D341Med (cell line): Measurements from ENCODE around the gene PPL.
A peak's percentile ranks its signal among the peaks of the same experiment; 100 is the strongest.
"Not testable (repeated sequence)": the region's sequence is repeated elsewhere in the genome, so short reads cannot be mapped to it uniquely, and the experiment has no call there.

Source experiments
- DNase-seq: peaks from one replicate; pipeline ENCODE4 v3.0.0; 2012; ENCODE audit warnings: low spot score

The PPL gene

DNA sequence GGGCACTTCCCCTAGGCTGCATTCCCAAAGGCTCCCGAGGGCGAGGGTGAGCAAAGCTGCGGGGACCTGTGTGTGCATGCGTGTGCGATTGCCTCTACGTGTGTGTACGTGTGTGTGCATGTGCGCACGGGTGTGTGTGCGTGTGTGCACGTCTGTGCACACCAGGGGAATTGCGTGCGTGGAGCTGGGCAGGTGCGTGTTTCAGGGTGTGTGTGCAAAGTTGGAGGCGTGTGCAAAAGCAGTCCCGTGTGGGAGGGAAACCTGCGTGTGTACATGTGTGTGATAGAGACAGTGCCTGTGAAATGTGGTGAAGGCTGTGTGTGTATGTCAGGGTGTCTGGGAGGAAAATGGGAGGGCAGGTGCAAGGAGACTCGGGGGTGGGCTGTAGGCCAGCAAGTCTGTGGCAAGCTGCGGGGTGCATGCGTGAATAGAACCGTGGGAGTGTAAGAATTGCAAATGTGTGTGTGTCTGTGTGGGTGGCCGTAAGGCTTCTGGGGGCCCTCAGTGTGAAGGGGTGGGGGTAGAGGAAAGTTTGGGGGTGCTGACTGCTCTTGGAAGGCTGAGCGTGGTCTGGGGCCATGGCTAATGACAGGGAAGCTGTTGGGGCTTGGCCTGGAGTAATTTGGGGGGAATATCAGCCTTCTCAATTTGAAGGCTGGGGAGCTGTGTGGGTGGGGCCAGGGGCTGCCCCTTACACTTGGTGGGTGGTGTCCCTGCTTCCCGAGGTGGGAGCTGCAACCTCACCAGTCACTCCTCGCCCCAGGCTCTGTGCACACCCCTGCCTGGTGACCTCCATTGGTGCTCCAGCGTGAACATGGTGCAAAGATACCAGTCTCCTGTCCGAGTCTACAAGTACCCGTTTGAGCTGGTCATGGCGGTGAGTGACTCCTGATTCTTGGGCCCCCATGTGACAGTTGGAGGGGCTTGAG, 21.8 kb upstream of the PPL start:
- DNase-seq, result no peak

DNA sequence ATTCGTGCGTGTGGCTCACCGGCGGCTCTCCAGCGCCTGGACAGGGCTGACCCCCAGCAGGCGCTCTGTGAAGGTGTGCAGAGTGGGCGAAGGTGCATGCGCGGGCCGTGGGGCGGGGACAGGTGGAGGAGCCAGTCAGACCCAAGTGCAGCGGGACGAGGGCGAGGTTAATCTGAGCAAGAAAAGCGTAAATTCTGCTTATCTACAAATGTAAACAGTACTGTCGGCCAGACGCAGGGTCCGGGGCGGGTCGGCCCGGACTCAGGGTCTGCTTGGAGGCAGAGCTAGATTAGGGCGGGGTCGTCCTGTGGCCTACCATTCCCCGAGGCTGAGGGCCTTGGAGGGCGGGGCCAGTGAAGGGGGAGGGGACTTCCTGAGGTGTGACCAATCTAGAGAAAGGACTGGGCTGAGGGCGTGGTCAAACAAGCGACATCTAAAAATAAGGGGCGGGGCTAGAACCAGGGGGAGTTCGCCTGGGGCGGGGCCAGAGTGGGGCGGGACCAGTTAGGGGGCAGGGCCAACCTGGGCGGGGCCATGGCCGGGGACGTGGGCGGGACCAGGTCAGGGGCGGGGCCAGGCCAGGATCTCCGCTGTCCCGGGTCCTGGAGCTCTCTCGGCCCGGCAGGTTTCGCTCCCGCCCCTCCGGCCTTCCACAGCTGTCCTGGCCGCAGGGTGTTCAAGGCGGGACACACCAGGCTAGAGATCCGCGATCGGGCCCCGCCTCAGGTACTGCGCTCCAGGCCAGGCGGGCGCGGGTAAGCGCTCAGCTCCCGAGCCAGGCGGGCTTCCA, 21.0 kb upstream of the PPL start, which contains the start of gene SEC14L5:
SEC14L5 (plus strand) TSS at position 611 of the 790 bp plus-strand sequence. CDS start 994 bp downstream, outside the sequence.
- DNase-seq, result peak; percentile 99

DNA sequence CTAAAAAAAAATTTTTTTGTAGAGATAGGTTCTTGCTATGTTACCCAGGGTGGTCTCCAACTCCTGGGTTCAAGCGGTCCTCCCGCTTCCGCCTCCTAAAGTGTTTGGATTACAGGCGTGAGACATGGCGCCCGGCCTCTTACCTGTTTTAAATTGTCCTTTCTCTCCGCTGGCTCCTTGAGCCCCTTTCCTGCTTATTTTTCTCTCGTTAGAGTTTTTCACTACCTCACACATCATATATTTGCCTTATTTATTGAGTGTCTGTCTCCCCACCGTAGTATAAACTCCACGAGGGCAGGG, 20.4 kb upstream of the PPL start:
- DNase-seq, result no peak

DNA sequence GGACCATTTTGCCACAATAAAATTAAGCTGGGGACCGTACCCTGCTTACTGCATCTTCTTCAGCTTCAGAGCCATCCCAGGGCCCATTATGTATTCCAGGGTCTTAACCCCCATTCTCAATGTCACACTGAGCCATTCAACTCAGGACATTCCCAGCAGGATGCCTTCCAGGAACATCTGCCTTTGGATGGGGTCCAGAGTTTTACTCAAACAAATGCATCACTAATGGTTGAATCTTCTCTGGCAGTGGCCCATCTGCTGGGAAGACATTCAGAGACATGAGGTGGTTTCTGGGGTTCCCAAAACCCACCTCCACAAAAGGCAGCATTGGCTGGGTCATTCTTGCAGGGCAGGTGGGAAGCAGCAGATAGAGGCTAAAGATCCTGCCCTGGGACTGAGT, 17.8 kb upstream of the PPL start:
- DNase-seq, result no peak

DNA sequence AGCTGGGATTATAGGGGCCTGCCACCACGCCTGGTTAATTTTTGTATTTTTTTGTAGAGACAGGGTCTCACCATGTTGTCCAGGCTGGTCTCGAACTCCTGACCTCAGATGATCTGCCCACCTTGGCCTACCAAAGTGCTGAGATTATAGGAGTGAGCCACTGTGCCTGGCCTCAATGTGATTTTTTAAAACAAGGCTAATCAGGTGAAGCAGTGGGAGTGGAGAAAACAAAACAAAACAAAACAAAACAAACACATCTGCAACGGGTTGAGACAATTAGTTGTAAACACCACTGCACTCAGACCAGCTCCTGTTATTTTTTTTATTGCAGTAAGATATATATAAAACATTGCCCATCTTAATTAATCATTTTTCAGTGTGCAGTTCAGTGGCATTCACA, 14.6 kb upstream of the PPL start:
- not testable (repeated sequence) for DNase-seq

DNA sequence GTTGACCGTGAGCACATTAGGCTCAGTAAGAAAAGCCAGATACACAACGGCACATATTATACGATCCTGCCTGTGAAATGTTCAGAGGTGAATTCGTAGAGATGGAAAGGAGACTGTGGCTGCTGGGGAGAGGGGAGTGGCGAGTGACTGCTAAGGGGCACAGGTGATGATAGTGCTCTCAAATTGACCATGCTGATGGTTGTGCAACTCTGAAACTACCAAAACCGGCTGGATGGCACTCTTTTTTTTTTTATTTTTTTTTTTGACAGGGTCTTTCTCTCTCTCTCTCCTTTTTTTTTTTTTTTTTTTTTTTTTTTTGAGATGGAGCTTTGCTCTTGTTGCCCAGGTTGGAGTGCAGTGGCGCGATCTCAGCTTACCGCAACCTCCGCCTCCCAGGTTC, 13.0 kb upstream of the PPL start:
- no peak for DNase-seq

DNA sequence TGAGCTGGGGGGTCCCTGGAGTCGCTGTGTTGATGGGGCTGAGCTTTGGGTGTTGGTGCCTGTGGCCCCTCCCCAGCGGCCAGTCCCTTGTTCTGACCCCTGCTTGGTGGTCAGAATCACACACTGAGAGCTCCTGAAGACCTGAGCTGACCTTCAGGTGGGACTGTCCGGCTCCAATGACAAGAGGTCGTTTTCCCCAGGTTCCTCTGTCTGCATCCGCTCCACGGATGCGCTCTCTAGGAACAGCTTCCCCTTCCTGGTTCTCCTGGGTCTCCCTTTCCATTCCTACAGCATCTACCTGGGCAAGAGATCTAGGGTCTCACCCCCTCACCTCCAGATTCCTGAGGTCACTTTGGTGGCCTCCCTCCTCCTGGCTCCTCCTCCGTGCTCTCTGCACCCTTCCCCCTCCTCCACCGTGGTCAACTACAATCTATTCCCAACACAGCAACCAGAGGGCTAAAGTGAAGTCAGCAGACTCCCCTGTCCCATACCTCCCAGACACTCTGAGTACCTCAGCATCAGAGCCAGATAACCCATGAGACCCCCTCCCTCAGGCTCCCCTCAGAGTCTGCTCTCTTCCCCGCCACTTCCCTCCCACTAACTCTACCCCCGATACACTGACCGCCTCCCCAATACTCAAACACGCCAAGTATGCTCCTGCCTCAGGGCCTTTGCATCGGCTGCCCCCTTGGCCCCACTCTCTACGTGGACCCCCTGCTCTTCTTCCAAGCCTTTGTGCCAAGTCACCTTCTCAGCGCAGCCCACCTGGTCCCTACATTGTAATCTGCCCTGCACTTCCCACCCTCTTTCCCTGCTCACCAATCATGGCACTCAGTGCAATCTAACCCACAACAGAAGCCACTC, 12.2 kb upstream of the PPL start:
- no peak for DNase-seq

DNA sequence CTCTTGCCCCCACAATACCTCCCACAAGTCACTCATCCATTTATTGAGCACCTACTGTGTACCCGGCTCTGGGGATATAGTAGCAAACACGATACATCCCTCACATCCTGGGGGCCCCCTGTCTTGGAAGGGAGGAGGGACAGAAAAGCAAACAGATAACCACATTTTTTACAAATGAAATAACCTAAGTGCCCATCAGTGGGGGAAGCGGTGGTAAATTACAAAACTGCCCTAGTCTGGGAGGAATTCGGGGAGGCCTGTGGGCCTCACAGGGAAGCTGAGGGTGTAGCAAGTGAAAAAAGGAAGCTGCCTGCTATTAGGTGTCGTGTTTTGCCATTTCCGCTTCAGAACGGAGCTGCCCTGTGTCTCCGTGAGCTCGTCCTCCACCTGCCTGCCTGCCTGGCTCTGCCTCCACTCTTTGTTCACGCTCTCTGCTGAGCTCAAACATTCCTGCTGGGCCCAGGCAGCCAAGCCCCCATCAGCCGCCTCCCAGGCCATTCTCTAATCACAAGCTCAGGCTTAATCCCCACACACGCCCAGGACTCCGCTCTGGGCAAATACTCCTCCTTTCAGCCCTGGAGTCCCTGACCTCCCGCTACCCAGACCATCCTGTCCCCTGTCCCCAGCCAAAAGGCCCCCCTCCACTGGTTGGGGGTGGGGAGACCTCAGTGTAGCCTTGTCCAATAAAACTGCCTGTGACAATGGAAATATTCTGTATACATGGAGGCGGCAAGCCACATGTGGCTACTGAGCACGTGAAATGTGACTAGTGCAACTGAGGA, 11.0 kb upstream of the PPL start:
- peak; percentile 66 for DNase-seq

DNA sequence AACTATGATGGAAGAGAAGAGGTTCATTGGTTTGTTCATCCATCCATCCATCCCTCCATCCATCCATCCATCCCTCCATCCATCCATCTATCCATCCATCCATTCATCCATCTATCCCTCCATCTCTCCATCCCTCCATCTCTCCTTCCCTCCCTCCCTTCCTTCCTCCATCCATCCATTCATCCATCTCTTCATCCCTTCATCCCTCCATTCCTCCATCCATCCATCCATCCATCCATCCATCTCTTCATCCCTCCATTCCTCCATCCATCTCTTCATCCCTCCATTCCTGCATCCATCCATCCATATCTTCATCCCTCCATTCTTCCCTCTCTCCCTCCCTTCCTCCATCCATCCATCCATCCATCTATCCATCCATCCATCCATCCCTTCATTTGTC, 10.0 kb upstream of the PPL start:
- no peak for DNase-seq

DNA sequence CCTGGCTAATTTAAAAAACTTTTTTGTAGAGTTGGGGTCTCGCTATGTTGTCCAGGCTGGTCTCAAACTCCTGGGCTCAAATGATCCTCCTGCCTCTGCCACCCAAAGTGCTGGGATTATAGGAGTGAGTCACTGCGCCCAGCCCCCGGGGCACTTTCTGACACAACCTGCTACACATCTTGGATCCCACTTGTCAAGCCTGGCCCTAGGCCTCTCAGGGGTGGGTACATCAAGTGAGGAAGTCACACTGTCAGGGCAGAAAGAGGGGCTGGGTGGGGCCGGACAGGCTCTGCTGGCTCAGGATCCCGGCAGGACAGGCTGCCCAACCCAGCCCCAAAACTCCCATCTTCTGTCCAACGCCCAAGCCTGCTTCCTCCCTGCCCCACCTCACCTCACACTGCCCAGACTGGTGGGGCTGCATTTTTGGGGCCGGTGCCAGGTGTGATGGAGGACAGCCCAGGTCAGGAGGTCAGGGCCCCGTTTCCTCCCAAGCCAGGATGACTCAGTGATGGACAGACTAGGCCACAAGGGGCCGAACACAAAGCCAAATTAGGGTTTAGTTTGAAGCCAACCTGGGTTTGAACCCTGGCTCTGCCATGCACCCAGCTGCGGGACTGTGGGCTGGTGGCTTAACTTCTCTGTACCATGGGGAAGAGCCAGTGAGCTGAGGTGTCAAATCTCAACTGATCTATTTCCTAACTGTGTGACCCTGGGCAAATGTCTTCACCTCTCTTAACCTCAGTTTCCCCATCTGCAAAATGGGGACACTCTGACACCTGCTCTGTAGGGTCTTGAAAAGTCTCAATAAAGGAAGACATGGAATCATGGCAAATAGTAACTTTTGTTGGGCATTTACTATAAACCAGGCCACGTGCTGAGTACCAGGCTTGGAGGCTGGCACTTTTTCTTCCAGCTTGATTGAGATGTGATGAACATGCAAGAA, 8.9 kb upstream of the PPL start:
- DNase-seq, result no peak

DNA sequence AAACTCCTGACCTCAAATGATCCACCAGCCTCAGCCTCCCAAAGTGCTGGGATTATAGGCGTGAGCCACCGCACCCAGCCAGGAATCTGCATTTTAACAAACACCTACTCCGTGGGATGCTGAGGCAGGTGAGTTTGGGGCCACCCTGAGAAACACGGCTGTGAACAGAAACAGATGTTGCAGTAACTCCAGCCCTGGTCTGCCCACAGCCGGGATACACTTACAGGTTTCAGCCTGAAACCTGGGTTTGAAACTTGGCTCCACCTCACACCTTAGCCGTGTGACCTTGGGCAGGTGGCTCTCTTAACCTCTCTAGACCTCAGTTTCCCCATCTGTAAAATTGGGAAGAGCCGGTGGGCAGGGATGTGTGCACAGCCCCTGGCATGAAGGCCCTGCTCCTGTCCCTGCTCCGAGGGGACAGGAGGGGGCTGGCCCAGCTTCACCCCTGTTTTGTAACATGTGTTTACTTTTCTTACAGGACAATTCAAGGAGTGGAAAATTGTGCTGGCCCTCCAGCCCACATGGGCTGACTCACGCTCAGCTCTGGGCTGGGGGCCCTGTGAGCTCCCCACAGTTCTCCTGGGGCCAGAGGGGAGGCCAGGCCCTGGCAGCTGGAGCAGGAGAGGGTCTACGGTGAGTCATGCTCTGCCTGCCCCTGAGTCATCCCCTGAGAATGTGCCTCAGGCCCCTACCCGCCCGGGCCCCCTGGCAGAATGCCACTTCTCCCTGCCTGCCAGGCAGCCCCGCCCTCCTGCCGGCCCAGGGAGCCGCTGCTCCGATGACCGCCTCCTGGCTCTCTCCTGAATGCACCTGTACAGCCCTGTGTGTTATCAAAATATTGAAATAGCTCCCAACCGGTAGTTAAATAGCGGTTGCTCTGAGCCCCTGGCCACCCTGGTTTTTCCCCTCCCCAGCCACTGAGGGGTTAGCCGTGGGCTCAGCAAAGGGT, 7.7 kb upstream of the PPL start:
- DNase-seq, result no peak

DNA sequence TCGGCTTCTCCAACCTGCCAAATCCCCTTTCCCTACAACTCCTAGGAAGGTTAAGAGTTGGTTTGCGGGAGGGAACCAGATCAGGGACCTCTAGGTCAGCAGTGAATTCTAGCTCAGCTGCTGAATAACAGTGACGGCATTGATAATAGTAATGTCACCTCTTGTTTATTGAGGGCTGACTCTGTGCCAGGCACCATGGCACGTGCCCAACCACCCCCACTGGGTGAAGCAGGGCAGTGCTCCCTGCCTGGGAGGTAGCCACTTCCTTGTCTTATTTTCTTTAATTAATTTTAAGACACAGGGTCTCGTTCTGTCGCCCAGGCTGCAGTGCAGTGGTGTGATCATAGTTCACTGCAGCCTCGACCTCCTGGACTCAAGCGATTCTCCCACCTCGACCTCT, 5.5 kb upstream of the PPL start:
- DNase-seq, result no peak

DNA sequence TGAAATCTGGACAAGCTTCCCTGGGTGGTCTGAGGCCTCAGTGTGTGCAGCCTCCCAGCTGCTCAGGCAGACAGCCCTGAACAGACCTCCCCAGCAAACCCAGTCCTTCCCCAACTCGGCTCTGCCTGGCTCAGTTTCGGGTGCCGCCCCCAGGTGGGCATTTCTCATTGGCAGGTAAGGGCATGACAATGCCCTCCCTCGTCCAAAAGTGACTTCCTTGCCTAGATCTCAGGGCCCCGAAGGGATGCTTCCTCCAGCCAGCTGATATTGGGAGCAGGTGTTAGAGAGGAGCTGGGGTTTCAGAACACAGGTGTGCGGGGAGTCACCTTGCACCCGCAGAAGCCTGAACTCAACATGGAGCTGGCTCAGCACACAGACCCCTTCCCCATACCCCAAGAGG, 3.8 kb upstream of the PPL start:
- DNase-seq, result no peak

DNA sequence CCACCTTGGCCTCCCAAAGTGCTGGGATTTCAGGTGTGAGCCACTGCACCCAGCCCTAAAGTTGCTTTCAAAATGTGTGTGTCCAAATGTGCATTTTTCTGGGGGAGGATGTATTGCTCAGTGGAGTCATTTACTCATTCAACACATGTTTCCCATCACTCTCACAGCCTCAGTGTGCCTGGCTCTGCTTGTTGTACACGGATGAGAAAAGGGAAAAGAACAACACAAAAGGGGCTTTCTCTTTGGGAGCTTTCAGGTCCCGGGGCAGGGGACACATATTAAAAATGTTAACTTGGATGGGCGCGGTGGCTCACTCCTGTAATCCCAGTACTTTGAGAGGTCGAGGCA, 1.7 kb upstream of the PPL start:
- no peak for DNase-seq

DNA sequence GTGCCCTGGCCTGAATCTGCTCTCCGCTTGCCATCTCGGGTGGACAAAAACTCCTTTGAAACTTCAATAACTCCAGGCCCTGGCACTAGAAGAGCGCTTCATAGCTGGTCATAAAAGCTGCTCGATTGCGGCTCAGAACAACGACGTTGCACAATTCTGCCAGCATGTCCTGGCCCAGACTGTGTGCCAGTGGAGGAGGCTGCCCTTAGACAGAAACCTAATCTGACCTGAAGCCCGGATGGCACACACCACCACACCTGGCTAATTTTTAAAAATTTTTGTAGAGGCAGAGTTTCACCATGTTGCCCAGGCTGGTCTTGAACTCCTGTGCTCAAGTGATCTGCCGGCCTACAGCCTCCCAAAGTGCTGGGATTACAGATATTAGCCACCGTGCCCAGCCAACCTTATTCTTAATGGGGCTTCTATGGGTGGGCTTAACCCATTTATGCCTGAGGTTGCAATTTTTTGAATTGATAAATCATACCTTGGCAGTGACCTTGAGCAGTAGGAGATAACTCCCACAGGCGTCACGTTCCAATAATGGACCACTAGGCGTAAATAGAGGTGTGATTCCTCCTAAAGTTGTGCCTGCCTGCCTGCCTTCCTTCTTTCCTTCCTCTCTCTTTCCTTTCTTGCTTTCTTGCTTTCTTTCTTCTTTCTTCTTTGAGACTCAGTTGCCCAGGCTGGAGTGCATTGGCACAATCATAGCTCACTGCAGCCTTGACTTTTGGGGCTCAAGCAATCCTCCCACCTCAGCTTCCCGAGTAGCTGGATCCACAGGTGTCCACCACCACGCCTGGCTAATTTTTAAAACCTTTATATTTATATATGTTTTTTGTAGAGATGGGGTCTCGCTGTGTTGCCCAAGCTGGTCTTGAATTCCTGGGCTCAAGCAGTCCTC, 1.1 kb upstream of the PPL start:
- no peak for DNase-seq

DNA sequence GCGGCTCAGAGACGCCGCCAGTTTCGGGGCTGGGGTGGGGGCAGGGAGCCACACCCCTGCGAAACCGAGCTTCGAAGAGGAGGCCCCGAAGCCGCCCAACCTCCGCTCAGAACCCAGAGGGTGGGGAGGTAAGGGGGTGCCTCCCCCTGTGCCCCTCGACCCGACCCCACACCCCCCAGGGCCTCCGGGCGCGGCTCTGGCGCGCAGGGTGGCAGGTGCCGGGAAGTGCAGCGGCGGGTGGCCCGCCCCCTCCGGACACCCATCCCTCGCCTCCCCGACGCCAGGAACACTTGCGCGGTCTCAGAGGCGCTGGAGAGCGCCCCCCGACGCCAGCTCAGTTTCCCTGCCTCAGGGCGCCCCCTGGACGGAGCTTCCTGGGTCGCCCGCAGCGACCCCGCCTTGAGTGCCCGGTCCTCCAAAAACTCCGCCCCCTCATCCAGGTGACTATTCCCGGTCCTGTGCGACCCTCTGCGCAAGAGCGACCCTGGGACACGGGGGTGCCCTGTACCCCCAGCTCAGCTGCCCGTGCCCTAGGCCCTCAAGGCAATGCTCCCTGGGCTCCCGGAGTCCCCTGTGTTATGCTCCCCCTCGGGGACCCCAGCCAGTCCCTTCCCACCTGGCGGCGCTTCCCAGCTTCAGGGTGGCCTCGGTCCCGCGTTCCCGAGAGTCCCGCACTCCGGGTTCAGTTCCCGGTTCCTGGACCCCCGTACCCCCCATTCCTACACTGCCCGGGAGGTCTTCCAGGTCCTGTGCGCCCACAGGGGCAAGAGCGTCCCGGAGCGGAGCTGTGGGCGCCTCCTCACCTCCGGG, 562 bp downstream of the PPL start:
- peak; percentile 67 for DNase-seq

DNA sequence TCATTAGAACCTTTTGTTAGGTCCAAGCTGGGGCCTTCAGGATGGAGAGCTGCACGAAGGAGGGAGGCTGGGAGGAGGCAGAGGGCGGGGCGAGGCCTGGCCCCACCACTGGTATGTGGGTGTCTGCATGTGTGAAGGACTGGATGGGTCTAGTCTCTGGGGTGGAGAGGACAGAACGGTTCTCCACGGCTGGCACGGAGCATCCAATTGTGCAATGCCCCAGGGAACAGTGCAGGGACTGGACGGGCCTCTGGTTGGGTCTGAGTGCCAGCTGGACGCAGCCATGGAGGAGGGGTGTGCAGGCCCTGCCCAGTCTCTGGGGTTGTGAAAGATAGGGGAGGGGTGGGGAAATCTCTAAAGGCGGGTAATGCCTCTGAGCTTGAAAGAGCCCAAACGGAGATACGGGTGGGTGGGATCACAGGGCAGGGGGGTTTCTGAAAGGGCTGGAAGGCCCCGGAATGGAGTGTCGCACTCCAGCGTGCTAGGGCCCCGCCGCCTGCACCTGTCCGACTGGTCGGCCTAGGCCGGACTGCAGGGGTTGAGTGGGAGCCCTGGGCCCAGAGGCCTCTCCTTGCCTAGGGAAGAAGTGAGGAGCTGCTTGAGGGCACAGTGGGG, 1.6 kb downstream of the PPL start:
- DNase-seq, result peak; percentile 14
